ENCODE results near the gene COBL. TPM values are rescaled to one million over a fixed set of nuclear protein-coding genes. Genes with fewer than 3 reads are reported as not detected.

The COBL gene
- total and polyA plus RNA-seq, 2 of the 8 experiments (the other 6 are each of a cell fraction or from before 2014, with no cell fraction given), result 13.8 to 40.4 TPM

- TF ChIP-seq CTCF (IDR thresholded peaks at IDR 0.05; ENCODE audit: control extremely low read depth in 1 of 3, insufficient read depth in 1 of 3, low read depth in 1 of 3, low read length in 3 of 3) (peak; percentile 86 to 97 (median 90)), ATF2 (IDR thresholded peaks at IDR 0.05; ENCODE audit: low read length) (no peak), E2F6 (IDR thresholded peaks at IDR 0.05) (no peak)
These were observed 128.7 kb downstream of the COBL start (continued) for GRCh38 chr7:51187941-51188340.
